Breast epithelium (tissue), 4 donors: ENCODE data around the gene GAS6. TPM values are rescaled to one million over a fixed set of nuclear protein-coding genes. Genes with fewer than 3 reads are reported as not detected.
"Not testable (repeated sequence)": the region's sequence is repeated elsewhere in the genome, so short reads cannot be mapped to it uniquely, and the experiment has no call there.

Experiments
- DNase-seq, 2 donors: peaks; one replicate each; pipeline ENCODE4 v3.0.0-alpha.2; 2019; ENCODE audit warnings: low spot score in 2 of 2
- H3K27ac ChIP-seq, 2 donors: fragments of 200-600 bp; sonication (generic) in 1 of 2; one replicate each; pipeline ENCODE4 v1.5.1; 2016 to 2019; ENCODE audit warnings: mild to moderate bottlenecking in 1 of 2
- H3K27me3 ChIP-seq, 2 donors: fragments of 200-600 bp; sonication (generic) in 1 of 2; one replicate each; pipeline versions ENCODE4 v1.5.1 to v1.6.0; 2017 to 2019; ENCODE audit warnings: control low read depth in 1 of 2, mild to moderate bottlenecking in 1 of 2
- H3K36me3 ChIP-seq: fragments of 200-600 bp; one replicate; pipeline ENCODE4 v1.5.1; 2019
- H3K4me1 ChIP-seq, 2 donors: fragments of 200-600 bp; sonication (generic); one replicate each; pipeline ENCODE4 v1.5.1; 2016 to 2019; ENCODE audit warnings: control low read depth in 1 of 2
- H3K4me3 ChIP-seq, 3 donors: fragments of 200-600 bp; sonication (generic); 1 replicate in 2 of 3; 2 replicates in 1 of 3; pipeline ENCODE4 v1.5.1; 2016 to 2019; ENCODE audit warnings: mild to moderate bottlenecking in 3 of 3, moderate library complexity in 2 of 3
- H3K9me3 ChIP-seq, 2 donors: fragments of 200-600 bp; sonication (generic) in 1 of 2; one replicate each; pipeline ENCODE4 v1.5.1; 2016 to 2019; ENCODE audit warnings: control low read depth in 1 of 2
- POLR2A ChIP-seq: fragments of 450-650 bp; IDR thresholded peaks from one replicate; pipeline ENCODE4 v1.6.1; 2016; ENCODE audit warnings: antibody characterized with exemption, mild to moderate bottlenecking, moderate library complexity
- POLR2AphosphoS5 ChIP-seq, 3 donors: sonication (generic); formaldehyde crosslinking; IDR thresholded peaks; one replicate each; pipeline ENCODE4 v1.6.1; 2017; ENCODE audit warnings: antibody characterized with exemption in 3 of 3
- intact Hi-C: fragments of 100-400 bp; cut with DNase I; formaldehyde crosslinking; loops from one replicate; pipeline ENCODE4 v1.15.1; 2023; ENCODE audit warnings: low total_unique reads
- total RNA-seq, 3 donors: library from RNA; depleted of rRNA; stranded (reverse); fragments of >200 nt; gene quantifications; one replicate each; pipeline ENCODE4 v1.1.0, GENCODE V29; 2016
- TF ChIP-seq, protein P1 (sequence below), 3 donors: fragments of 450-650 bp; IDR thresholded peaks; one replicate each; pipeline ENCODE4 v1.5.1; 2016 to 2017; ENCODE audit warnings: antibody characterized with exemption in 3 of 3, mild to moderate bottlenecking in 3 of 3, moderate library complexity in 3 of 3

The GAS6 gene
- total RNA-seq, 3 donors from 2014 or later: 85.9 to 146 (median 103) TPM

DNA sequence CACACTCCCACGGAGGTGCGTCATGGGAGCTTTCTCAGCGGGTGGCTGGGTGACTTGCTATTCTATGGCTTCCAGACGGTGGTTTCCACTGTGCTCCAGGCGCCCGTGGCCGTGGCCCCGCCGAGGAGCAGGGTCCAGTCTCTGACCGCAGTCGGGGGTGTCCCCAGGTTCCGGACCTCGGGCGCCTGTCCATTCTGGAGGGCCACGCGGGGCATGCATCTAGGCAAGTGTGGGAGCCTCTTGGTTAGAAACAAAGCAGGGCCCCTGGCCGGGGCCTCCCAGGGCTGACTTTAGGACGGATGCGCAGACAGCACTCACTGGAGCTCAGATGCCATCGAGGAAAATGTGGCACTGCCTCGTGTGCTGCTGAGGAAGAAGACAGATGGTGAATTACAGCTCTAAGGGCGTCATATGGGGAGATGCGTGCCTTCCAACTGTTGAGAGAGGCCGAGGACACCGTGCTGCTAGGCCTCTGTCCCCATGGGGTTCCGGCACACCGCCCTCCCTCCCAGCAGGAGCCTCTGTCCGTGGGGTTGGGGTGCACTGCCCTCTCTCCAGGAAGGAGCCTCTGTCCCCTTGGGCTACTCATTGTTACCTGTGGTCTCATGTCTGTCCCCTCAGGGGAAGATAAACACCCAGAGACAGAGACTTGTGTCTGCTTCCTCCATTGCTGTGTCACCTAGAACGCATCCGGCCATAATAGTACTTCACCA is 66.8 kb downstream of the GAS6 start:
- peak in 1 of 2 donors; percentile 30 for DNase-seq
- Histone ChIP-seq H3K36me3 (no peaks in the 10 kb centered on the region), H3K4me3 (no peak overlapping the region), H3K4me1 (no peaks in the 10 kb centered on the region), H3K27me3 (no peaks in the 10 kb centered on the region), H3K9me3 (no peaks in the 10 kb centered on the region), H3K27ac (no peak overlapping the region)
- intact Hi-C loops: no loop called here
- TF ChIP-seq POLR2AphosphoS5 (IDR thresholded peaks at IDR 0.05) (no peak), POLR2A (no peak)
- TF ChIP-seq, protein P1, sequence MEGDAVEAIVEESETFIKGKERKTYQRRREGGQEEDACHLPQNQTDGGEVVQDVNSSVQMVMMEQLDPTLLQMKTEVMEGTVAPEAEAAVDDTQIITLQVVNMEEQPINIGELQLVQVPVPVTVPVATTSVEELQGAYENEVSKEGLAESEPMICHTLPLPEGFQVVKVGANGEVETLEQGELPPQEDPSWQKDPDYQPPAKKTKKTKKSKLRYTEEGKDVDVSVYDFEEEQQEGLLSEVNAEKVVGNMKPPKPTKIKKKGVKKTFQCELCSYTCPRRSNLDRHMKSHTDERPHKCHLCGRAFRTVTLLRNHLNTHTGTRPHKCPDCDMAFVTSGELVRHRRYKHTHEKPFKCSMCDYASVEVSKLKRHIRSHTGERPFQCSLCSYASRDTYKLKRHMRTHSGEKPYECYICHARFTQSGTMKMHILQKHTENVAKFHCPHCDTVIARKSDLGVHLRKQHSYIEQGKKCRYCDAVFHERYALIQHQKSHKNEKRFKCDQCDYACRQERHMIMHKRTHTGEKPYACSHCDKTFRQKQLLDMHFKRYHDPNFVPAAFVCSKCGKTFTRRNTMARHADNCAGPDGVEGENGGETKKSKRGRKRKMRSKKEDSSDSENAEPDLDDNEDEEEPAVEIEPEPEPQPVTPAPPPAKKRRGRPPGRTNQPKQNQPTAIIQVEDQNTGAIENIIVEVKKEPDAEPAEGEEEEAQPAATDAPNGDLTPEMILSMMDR (IDR thresholded peaks at IDR 0.05): no peak

DNA sequence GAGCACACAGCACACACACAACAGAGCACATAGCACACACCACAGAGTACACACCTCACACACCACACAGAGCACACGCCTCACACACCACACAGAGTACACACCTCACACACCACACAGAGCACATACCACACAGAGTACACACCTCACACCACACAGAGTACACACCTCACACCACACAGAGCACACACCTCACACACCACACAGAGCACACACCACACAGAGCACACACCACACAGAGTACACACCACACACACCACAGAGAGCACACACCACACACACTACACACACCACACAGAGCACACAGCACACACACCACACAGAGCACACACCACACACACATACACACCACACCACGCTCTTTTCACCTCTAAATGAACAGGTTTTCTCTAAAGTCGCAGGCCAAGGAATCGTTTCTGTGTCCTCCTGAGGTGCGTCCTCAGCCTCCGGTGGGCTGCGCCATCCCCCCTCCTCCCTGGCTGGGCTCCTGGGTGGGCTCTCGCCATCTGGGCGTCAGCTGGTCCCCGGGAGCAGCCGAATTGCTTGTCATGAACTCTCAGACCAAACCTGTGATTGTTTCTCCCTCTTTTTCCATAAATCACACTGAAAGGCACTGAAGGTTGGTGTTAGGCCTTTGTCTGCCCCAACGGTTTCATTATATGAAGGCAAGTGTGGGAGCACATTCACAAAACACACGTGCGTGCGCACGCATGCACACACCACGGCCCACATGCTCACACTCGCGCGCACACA is 67.5 kb downstream of the GAS6 start:
- TF ChIP-seq, protein P1 (IDR thresholded peaks at IDR 0.05): no peak
- TF ChIP-seq POLR2AphosphoS5 (IDR thresholded peaks at IDR 0.05) (no peak), POLR2A (no peak)
- DNase-seq: peak in 1 of 2 donors; percentile 40
- H3K4me3 ChIP-seq: no peak overlapping the region

DNA sequence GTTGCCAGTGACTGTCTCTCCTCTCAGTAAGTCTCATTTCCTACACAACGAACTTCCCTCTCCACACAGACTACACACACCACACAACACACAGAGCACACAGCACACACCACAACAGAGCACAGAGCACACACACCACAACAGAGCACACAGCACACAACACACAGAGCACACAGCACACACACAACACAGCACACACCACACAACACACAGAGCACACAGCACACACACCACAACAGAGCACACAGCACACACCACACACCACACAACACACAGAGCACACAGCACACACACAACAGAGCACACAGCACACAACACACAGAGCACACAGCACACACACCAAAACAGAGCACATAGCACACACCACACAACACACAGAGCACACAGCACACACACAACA is 68.5 kb downstream of the GAS6 start:
- DNase-seq, H3K36me3 ChIP-seq, H3K4me1 ChIP-seq, H3K27me3 ChIP-seq, H3K27ac ChIP-seq, intact Hi-C loops, H3K4me3 ChIP-seq, H3K9me3 ChIP-seq: not testable (repeated sequence)

More for the DNA sequence above, 67.5 kb downstream of the GAS6 start:
- H3K36me3 ChIP-seq: no peaks in the 10 kb centered on the region
- H3K27me3 ChIP-seq: peaks cover 0 to 5% of the 10 kb centered on the region in 2 donors
- intact Hi-C loops: no loop called here
- no peaks in the 10 kb centered on the region for H3K4me1 ChIP-seq
- no peaks in the 10 kb centered on the region for H3K9me3 ChIP-seq
- no peak overlapping the region for H3K27ac ChIP-seq

- TF ChIP-seq, protein P1 (IDR thresholded peaks at IDR 0.05): no peak
- TF ChIP-seq POLR2AphosphoS5 (IDR thresholded peaks at IDR 0.05): no peak
- no peak for TF ChIP-seq POLR2A
- Histone ChIP-seq H3K27ac (no peak overlapping the region), H3K9me3 (no peaks in the 10 kb centered on the region), H3K4me3 (no peak overlapping the region), H3K4me1 (no peaks in the 10 kb centered on the region), H3K36me3 (no peaks in the 10 kb centered on the region), H3K27me3 (peaks cover 0 to 5% of the 10 kb centered on the region in 2 donors)
- peak in 1 of 2 donors; percentile 39 for DNase-seq
- intact Hi-C loops: no loop called here
Observed at GRCh38 chr13:113794764-113795173, 69.1 kb downstream of the GAS6 start.

- H3K36me3 ChIP-seq: no peaks in the 10 kb centered on the region
- TF ChIP-seq POLR2AphosphoS5 (IDR thresholded peaks at IDR 0.05) (no peak), POLR2A (no peak)
- TF ChIP-seq, protein P1 (IDR thresholded peaks at IDR 0.05): no peak
- DNase-seq: peak in 1 of 2 donors; percentile 38
- no peak overlapping the region for H3K27ac ChIP-seq
- peaks cover 0 to 5% of the 10 kb centered on the region in 2 donors for H3K27me3 ChIP-seq
- H3K4me3 ChIP-seq: no peak overlapping the region
- no peaks in the 10 kb centered on the region for H3K4me1 ChIP-seq
- intact Hi-C loops: no loop called here
- no peaks in the 10 kb centered on the region for H3K9me3 ChIP-seq
Observed at GRCh38 chr13:113794086-113794485, 69.8 kb downstream of the GAS6 start.
